HG03095 (cell line): ENCODE results near the gene CASKIN1.

ENCODE experiments used
- ATAC-seq: cut with Tn5 transposase; IDR thresholded peaks from one replicate; pipeline ENCODE4 v1.9.1; 2021; ENCODE audit warnings: moderate library complexity; ENCODE audit not compliant: unreplicated experiment

The CASKIN1 gene

GRCh38 chr16:2178321-2179106 lies 17.9 kb downstream of the CASKIN1 start:
- ATAC-seq = no peak

- no peak for ATAC-seq
Observed at GRCh38 chr16:2177561-2177960, 18.8 kb downstream of the CASKIN1 start.

- no peak for ATAC-seq
Observed at GRCh38 chr16:2177101-2177500, 19.3 kb downstream of the CASKIN1 start.

DNA sequence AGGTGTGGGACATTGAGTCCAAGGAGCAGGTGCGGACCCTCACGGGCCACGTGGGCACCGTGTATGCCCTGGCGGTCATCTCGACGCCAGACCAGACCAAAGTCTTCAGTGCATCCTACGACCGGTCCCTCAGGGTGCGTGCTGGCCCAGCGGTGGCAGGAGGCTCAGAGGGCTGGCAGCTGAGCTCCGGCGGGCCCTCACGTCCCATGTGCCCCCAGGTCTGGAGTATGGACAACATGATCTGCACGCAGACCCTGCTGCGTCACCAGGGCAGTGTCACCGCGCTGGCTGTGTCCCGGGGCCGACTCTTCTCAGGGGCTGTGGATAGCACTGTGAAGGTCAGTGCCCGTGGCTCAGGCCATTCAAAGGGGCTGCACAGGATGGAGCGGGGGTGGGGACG lies 20.4 kb downstream of the CASKIN1 start:
- ATAC-seq = no peak

DNA sequence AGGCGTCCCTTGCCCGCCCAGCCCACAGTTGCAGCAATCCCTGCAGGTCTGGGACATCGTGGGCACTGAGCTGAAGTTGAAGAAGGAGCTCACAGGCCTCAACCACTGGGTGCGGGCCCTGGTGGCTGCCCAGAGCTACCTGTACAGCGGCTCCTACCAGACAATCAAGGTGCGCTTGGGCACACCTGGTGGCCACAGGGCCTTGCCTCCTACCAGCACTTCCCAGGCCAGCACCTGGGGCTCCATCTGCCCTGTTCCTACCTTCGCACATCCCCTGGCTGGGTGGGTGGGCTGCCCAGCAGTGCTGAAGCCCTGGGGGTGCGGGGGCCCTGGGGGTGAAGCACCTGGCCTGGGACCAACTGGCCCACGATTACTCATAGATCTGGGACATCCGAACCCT lies 21.0 kb downstream of the CASKIN1 start:
- ATAC-seq = no peak

DNA sequence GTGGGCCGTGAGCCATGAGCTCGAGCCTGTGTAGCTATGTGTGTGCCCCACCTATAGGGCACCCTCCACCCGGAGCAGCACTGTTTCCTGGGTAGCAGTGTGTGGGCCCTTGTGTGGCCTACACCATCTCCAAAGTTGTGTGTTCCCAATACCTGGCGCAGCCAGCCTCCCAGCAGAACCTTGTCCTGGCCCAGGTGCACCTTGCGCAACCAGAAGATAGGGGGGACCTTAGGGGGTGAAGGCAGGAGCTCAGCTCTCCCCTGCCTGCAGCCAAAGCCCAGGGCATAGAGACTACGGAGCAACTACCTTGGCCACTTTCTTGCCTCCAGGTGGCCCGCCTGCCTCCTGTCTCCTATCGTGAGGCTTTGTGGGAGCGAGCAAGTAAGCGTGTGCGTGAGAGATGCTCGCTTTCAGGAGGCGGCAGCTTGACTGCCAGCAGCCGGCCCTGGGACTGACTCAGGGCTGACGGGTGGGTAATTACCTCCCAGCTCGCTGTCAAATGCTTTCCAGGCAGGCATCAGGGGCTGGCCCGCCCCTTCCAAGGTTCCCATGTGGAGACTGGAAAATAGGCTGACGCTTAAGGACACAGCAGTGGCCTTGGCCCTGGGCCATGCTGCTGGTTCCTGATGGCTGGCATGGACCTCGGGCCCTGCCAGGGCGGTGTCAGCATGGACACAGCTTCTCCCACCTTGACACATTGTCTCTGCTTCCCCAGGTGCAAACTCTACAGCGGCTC lies 21.8 kb downstream of the CASKIN1 start:
- ATAC-seq = no peak

GRCh38 chr16:2173916-2174315 lies 22.5 kb downstream of the CASKIN1 start:
- no peak for ATAC-seq

DNA sequence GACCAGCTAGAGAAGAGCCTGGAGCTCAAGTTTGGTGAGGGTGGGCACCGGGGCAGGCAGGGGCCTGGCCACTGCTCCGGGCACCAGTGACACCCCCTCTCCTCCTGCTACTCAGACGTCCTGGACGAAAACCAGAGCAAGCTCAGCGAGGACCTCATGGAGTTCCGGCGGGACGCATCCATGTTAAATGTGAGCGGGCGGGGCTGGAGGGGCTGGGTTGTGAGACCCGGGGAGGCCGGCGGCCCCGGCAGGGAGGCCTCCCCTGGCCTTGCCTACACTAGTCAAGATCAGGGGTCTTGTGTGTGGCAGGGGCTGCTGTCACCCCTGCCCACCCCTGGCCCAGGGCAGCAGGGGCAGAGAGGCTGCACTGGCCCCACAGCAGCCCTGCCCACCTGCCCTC lies 23.0 kb downstream of the CASKIN1 start:
- no peak for ATAC-seq

- ATAC-seq = no peak
Observed at GRCh38 chr16:2172688-2173335, 23.6 kb downstream of the CASKIN1 start.

- no peak for ATAC-seq
Observed at GRCh38 chr16:2171601-2172178, 24.7 kb downstream of the CASKIN1 start.

DNA sequence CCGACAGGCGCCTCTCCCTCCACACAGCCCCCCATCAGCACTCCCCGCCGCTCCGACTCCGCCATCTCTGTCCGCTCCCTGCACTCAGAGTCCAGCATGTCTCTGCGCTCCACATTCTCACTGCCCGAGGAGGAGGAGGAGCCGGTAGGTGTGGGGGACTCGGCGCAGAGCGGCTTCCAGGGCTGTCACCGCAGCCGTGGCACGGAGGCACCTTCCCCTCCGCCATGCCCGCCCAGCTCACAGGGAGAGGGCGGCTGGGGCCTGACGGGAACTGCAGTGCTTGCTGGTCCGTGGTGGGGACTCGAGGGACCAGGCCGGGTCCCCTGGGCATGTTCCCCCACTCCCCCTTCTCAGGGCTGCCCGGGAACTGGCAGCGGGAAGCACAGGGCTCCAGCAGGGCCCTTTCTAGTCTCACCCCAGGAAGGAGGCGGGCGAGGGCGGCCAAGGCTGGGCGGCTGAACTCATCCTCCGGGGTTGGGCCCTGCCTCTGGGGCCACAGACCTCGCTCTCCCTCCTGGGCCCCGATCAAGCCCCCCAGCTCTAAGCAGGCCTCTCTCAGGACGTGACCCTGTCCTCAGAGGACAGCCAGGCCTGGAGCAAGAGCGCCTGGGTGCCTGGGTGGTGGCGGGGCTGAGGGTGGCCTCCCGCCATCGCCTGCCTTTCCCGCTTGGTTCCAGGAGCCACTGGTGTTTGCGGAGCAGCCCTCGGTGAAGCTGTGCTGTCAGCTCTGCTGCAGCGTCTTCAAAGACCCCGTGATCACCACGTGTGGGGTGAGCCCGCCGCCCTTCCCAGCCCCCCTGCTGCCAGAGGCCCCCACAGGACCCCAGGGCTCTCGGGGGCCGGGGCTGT lies 25.6 kb downstream of the CASKIN1 start:
- ATAC-seq = no peak

DNA sequence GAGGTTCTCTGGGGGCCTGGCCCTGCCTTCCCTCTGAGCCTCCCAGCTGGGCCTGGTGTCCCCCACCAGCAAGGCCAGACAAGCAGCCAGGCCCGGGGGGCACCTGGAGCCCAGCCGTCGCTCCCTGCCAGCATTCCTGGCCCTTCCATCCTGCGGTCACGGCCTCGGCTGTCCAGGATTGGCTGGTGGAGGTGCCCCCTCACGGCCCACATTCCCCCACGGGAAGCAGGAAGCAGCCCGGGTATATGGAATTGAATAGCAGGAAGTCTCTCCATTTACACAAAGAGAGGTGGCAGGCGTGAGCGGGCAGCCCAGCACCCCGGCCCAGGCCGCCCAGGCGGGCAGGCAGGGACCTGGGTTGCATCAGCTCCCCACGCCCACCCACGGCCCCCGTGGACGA lies 26.3 kb downstream of the CASKIN1 start:
- no peak for ATAC-seq

DNA sequence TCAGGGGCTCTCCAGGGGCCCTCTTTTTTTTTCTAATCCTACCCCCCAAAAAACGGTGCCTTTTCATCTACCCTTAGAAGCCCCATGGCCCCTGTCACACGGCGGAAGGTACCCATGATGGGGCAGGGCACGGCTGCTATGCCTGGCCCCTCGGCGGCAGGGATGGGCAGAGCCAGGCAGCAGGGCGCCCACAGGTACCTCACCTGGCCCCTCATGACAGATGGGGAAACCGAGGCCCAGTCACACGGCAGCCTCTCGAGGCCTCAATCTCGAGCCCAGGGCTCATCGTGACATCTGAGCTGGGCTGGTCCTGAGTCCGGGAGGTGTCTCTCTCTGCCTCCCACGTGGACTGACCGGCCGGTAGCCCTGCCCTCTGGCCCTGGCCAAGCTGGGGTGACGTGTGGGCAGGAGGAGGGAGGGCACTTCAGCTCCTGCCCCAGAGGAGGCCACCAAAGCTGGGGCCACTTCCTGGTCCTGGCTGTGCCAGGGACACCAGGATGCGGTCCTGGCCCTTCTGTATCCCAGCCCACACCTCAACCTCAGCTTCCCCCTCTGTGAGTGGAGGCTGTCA lies 29.3 kb downstream of the CASKIN1 start:
- no peak for ATAC-seq

GRCh38 chr16:2166263-2167067 lies 29.9 kb downstream of the CASKIN1 start:
- no peak for ATAC-seq

- no peak for ATAC-seq
Observed at GRCh38 chr16:2165861-2166260, 30.5 kb downstream of the CASKIN1 start.

DNA sequence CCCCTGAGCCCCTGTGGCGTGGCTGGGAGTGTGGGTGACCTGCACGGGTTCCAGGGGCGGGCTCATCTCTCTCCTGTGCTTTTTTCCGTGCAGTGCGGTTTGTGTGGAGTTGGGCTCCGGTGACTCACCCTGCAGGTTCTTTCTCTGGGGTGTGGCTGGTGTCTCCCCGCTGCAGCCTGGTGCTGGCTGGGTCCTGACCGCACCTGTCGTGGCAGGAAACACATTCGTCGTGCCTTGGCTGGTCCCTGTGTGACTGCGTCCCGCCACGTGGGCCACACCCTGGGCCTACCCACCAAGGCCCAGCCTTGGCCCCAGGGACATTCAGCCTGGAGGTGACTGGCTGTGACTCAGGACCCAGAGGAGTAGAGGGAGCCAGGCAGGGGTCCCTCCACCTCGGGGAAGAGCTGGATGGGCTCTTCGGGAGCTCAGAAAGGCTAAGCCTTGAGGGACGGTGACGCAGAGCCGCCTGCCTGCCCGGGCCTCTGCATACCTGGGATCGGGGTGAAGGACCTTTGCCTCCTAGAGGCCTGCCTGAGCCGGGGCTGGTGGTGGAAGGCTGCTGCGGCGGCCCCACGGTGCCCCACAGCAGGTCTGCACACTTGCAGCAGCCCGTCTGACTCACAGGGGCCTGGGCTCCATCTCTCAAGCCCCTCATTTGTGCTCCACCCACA lies 33.1 kb downstream of the CASKIN1 start:
- ATAC-seq = no peak

- no peak for ATAC-seq
Observed at GRCh38 chr16:2162676-2163118, 33.7 kb downstream of the CASKIN1 start.

DNA sequence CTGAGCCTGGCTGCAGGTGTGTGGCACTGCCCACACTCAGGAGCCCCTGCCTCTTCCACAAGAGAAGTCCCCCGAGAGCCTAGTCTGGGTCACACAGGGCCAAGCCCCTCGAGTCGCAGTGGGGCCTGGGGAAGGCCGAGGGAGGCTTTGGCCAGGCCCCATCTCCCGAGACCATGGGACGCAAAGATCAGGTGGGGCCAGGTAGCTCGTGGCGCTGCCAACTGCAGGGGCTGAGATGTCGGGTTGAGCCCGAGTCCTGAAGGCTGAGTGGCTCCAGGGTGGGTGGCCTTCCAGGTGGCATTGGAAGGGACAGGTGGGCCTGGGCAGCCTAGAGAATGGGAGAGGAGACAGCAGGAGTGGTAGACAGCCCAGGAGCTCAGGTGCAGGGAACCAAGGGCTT lies 34.5 kb downstream of the CASKIN1 start:
- no peak for ATAC-seq
